Vagina (tissue), 2 donors: Measurements from ENCODE around the gene PLCB2.

Experiments
- POLR2A ChIP-seq, 2 donors: fragments of 450-650 bp; IDR thresholded peaks; one replicate each; pipeline ENCODE4 v1.6.1; 2017; ENCODE audit warnings: antibody characterized with exemption in 2 of 2, mild to moderate bottlenecking in 2 of 2, moderate library complexity in 2 of 2
- TF ChIP-seq, protein P1 (sequence below), 3 experiments: fragments of 450-650 bp in 2 of 3; fragments of 200-600 bp in 1 of 3; sonication (generic) in 1 of 3; IDR thresholded peaks; one replicate each; pipeline ENCODE4 v1.5.1; 2017 to 2019; ENCODE audit warnings: antibody characterized with exemption in 3 of 3, mild to moderate bottlenecking in 2 of 3, moderate library complexity in 2 of 3

DNA sequence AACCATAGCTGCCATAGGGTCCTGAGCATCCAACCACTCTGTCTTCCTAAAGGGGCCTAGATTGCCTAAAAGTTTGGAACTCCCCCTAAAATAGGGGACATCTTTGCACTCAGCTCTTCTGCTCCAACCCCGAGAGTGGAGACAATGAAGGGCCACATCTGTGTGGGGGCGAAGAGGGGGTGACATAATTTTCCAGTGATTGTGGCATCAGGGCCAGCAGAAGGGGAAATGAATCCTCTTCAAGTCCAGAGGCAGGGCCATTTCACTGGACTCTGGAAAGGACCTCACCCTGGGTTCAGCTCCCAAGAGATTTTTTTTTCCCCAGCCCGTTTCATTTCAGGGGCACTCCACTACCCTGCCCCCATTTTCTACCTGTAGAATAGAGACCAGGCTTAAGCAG lies 20.2 kb downstream of the PLCB2 start:
- TF ChIP-seq, protein P1, sequence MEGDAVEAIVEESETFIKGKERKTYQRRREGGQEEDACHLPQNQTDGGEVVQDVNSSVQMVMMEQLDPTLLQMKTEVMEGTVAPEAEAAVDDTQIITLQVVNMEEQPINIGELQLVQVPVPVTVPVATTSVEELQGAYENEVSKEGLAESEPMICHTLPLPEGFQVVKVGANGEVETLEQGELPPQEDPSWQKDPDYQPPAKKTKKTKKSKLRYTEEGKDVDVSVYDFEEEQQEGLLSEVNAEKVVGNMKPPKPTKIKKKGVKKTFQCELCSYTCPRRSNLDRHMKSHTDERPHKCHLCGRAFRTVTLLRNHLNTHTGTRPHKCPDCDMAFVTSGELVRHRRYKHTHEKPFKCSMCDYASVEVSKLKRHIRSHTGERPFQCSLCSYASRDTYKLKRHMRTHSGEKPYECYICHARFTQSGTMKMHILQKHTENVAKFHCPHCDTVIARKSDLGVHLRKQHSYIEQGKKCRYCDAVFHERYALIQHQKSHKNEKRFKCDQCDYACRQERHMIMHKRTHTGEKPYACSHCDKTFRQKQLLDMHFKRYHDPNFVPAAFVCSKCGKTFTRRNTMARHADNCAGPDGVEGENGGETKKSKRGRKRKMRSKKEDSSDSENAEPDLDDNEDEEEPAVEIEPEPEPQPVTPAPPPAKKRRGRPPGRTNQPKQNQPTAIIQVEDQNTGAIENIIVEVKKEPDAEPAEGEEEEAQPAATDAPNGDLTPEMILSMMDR (IDR thresholded peaks at IDR 0.05), result no peak
- TF ChIP-seq POLR2A (IDR thresholded peaks at IDR 0.05), result no peak
